HEK293 (cell line): ENCODE results near the gene PRM1.

Experiments
- CTCF ChIA-PET: fragments of 350-600 bp; formaldehyde crosslinking; extraction: SDS; loops from one replicate; lab custom pipeline; 2021; ENCODE audit warnings: antibody characterized with exemption; lab: Yijun Ruan, JAX
- POLR2A ChIA-PET: fragments of 300-600 bp; formaldehyde crosslinking; extraction: SDS; loops from one replicate; lab custom pipeline; 2020; ENCODE audit warnings: antibody characterized with exemption, inconsistent platforms; lab: Yijun Ruan, JAX
- H3K27ac ChIP-seq: fragments of 200-500 bp; sonication (Bioruptor generic); 2 replicates; pipeline ENCODE4 v1.5.1; 2014; ENCODE audit warnings: low read depth, low read length, control low read depth, inconsistent platforms; ENCODE audit errors: extremely low read depth
- H3K36me3 ChIP-seq, 2 experiments: fragments of 200-500 bp in 1 of 2; sonication (Bioruptor generic) in 1 of 2; 1 replicate in 1 of 2; 2 replicates in 1 of 2; pipeline ENCODE4 v1.5.1; 2014 to 2017; ENCODE audit warnings: inconsistent platforms in 2 of 2, low read length in 2 of 2; ENCODE audit not compliant: control insufficient read depth in 2 of 2, insufficient read depth in 1 of 2
- H3K4me1 ChIP-seq: fragments of 200-500 bp; sonication (Bioruptor generic); 2 replicates; pipeline ENCODE4 v1.5.1; 2014; ENCODE audit warnings: mild to moderate bottlenecking, low read length, inconsistent platforms; ENCODE audit not compliant: control insufficient read depth, insufficient read depth
- H3K4me3 ChIP-seq: 2 replicates; pipeline ENCODE4 v1.5.1; 2011; ENCODE audit warnings: low read depth, mild to moderate bottlenecking, control low read depth, low read length, moderate library complexity
- H3K9me3 ChIP-seq: fragments of 200-500 bp; sonication (Bioruptor generic); 2 replicates; pipeline ENCODE4 v1.5.1; 2014; ENCODE audit warnings: low read depth, low read length, inconsistent platforms; ENCODE audit not compliant: control insufficient read depth, insufficient read depth
- GLIS2 ChIP-seq: fragments of 450-650 bp; formaldehyde crosslinking; IDR thresholded peaks from 2 replicates; pipeline ENCODE4 v1.5.1; 2016; ENCODE audit warnings: missing biosample characterization, missing genetic modification characterization
- OSR2 ChIP-seq: fragments of 450-650 bp; formaldehyde crosslinking; IDR thresholded peaks from 2 replicates; pipeline ENCODE4 v1.5.1; 2016; ENCODE audit warnings: missing biosample characterization, missing genetic modification characterization
- REPIN1 ChIP-seq: fragments of 450-650 bp; formaldehyde crosslinking; IDR thresholded peaks from 2 replicates; pipeline ENCODE4 v1.5.1; 2017; ENCODE audit warnings: missing biosample characterization, missing genetic modification characterization, low read depth
- SCRT1 ChIP-seq: fragments of 450-650 bp; formaldehyde crosslinking; IDR thresholded peaks from 2 replicates; pipeline ENCODE4 v1.5.1; 2016; ENCODE audit warnings: missing biosample characterization, missing genetic modification characterization, borderline replicate concordance
- ZBTB48 ChIP-seq: fragments of 450-650 bp; formaldehyde crosslinking; IDR thresholded peaks from 2 replicates; pipeline ENCODE4 v1.5.1; 2016; ENCODE audit warnings: missing biosample characterization, missing genetic modification characterization
- ZNF155 ChIP-seq: fragments of 450-650 bp; formaldehyde crosslinking; IDR thresholded peaks from 2 replicates; pipeline ENCODE4 v1.5.1; 2016; ENCODE audit warnings: missing biosample characterization, missing genetic modification characterization
- ZNF175 ChIP-seq: fragments of 450-650 bp; formaldehyde crosslinking; IDR thresholded peaks from 2 replicates; pipeline ENCODE4 v1.5.1; 2016; ENCODE audit warnings: missing biosample characterization, missing genetic modification characterization
- ZNF2 ChIP-seq: fragments of 450-650 bp; formaldehyde crosslinking; IDR thresholded peaks from 2 replicates; pipeline ENCODE4 v1.5.1; 2016; ENCODE audit warnings: missing biosample characterization, missing genetic modification characterization
- ZNF274 ChIP-seq, 2 experiments: fragments of 200-500 bp in 1 of 2; fragments of 450-650 bp in 1 of 2; sonication (Bioruptor generic) in 1 of 2; formaldehyde crosslinking in 1 of 2; IDR thresholded peaks; 2 replicates each; pipeline versions ENCODE4 v1.5.1 to v1.6.1; 2014 to 2016; ENCODE audit warnings: borderline replicate concordance in 1 of 2, inconsistent platforms in 1 of 2, low read length in 1 of 2, missing biosample characterization in 1 of 2, missing genetic modification characterization in 1 of 2
- ZNF366 ChIP-seq: fragments of 450-650 bp; formaldehyde crosslinking; conservative IDR thresholded peaks from 2 replicates; pipeline ENCODE4 v1.5.1; 2016; ENCODE audit warnings: missing biosample characterization, missing genetic modification characterization
- ZNF391 ChIP-seq: fragments of 450-650 bp; formaldehyde crosslinking; IDR thresholded peaks from 2 replicates; pipeline ENCODE4 v1.5.1; 2016; ENCODE audit warnings: low read depth, missing biosample characterization, missing genetic modification characterization, borderline replicate concordance
- ZNF416 ChIP-seq: fragments of 450-650 bp; formaldehyde crosslinking; IDR thresholded peaks from 2 replicates; pipeline ENCODE4 v1.5.1; 2016; ENCODE audit warnings: missing biosample characterization, missing genetic modification characterization
- ZNF521 ChIP-seq: fragments of 450-650 bp; formaldehyde crosslinking; IDR thresholded peaks from 2 replicates; pipeline ENCODE4 v1.5.1; 2017; ENCODE audit warnings: missing biosample characterization, mild to moderate bottlenecking, missing genetic modification characterization
- ZNF549 ChIP-seq: fragments of 450-650 bp; IDR thresholded peaks from 2 replicates; pipeline ENCODE4 v1.5.1; 2018; ENCODE audit warnings: missing biosample characterization, missing genetic modification characterization, mild to moderate bottlenecking, inconsistent platforms, moderate library complexity
- ZNF585B ChIP-seq: fragments of 450-650 bp; formaldehyde crosslinking; IDR thresholded peaks from 2 replicates; pipeline ENCODE4 v1.5.1; 2016; ENCODE audit warnings: missing biosample characterization, missing genetic modification characterization
- ZNF701 ChIP-seq: fragments of 450-650 bp; formaldehyde crosslinking; IDR thresholded peaks from 2 replicates; pipeline ENCODE4 v1.5.1; 2016; ENCODE audit warnings: missing biosample characterization, missing genetic modification characterization
- ZNF747 ChIP-seq: fragments of 450-650 bp; formaldehyde crosslinking; IDR thresholded peaks from 2 replicates; pipeline ENCODE4 v1.5.1; 2016; ENCODE audit warnings: missing biosample characterization, missing genetic modification characterization
- ZNF76 ChIP-seq: fragments of 450-650 bp; formaldehyde crosslinking; IDR thresholded peaks from 2 replicates; pipeline ENCODE4; 2016; ENCODE audit warnings: low read depth, missing biosample characterization, missing genetic modification characterization, borderline replicate concordance
- ZSCAN16 ChIP-seq: fragments of 450-650 bp; formaldehyde crosslinking; IDR thresholded peaks from 2 replicates; pipeline ENCODE4 v1.5.1; 2016; ENCODE audit warnings: missing biosample characterization, missing genetic modification characterization
- TF ChIP-seq, protein P1 (sequence below): fragments of 450-650 bp; formaldehyde crosslinking; IDR thresholded peaks from 2 replicates; pipeline ENCODE4 v1.5.1; 2017; ENCODE audit warnings: missing biosample characterization, missing genetic modification characterization
- TF ChIP-seq, protein P2 (sequence below): fragments of 450-650 bp; formaldehyde crosslinking; IDR thresholded peaks from 2 replicates; pipeline ENCODE4 v1.5.1; 2017; ENCODE audit warnings: missing biosample characterization, missing genetic modification characterization
- TF ChIP-seq, protein P3 (sequence below): fragments of 450-650 bp; formaldehyde crosslinking; IDR thresholded peaks from 2 replicates; pipeline ENCODE4 v1.5.1; 2016; ENCODE audit warnings: missing biosample characterization, missing genetic modification characterization
- TF ChIP-seq, protein P4 (sequence below): fragments of 450-650 bp; formaldehyde crosslinking; IDR thresholded peaks from 2 replicates; pipeline ENCODE4 v1.5.1; 2016; ENCODE audit warnings: missing biosample characterization, missing genetic modification characterization, borderline replicate concordance
- TF ChIP-seq, protein P5 (sequence below): fragments of 450-650 bp; formaldehyde crosslinking; IDR thresholded peaks from 2 replicates; pipeline ENCODE4 v1.5.1; 2016; ENCODE audit warnings: missing biosample characterization, missing genetic modification characterization, borderline replicate concordance

PRM1 gene

DNA sequence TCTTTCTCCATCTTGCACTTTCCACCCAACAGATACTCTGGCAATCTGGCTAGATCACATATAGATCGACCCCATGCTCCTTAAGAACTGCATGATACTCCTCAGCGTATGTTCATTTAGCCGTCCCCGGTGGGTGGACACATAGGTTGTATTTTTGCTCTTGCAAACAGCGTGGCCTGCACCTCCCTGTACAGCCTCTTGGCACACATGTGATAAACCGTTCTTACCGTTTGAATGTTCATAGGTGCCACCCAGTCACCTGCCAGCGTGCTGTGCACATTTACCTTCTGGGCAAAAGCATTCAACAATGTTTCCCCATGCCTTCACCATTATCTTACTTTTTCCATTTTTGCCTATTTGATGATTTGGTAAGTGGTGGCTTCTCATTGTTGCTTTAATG lies 18.2 kb downstream of the PRM1 start:
- H3K4me1 ChIP-seq: no peaks in the 10 kb centered on the region
- TF ChIP-seq ZNF2 (no peak), ZNF76 (tag by site-specific recombination) (no peak), ZNF416 (tag by site-specific recombination) (no peak), ZNF274 (IDR thresholded peaks at IDR 0.05; ENCODE audit: low read length) (no peak), ZNF274 (tag by site-specific recombination; IDR thresholded peaks at IDR 0.05; ENCODE audit: borderline replicate concordance) (no peak)
- H3K27ac ChIP-seq: no peak overlapping the region
- no peaks in the 10 kb centered on the region for H3K36me3 ChIP-seq
- H3K4me3 ChIP-seq: no peak overlapping the region
- no peaks in the 10 kb centered on the region for H3K9me3 ChIP-seq
- POLR2A ChIA-PET: no interaction called here
- CTCF ChIA-PET: no interaction called here

DNA sequence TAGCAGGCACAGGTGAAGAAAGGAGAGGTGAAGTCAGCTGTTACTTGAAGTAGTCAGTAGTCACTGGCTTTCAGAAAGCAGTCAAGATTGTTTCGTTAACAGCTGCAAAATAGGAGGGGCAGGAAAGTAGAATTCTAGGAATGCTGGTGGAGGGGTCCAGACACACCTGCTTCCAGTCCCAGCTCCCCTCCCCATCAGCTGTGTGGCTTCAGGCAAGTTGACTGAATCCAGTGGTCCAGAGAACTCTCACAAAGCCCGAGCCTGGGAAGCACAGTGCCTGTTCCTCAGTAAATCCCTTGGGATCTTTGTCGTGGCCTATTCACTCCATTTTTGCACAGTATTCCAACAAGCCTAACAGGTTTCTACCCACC lies 20.5 kb downstream of the PRM1 start:
- Histone ChIP-seq H3K4me3 (no peak overlapping the region), H3K27ac (no peak overlapping the region), H3K4me1 (peaks cover 5% of the 10 kb centered on the region; the same call in 1 of the 2 replicates), H3K36me3 (no peaks in the 10 kb centered on the region), H3K9me3 (no peaks in the 10 kb centered on the region)
- ChIA-PET POLR2A (interaction anchor here (0.6 to 1.1 kb wide), 2 partner anchors 31 to 85 kb away, joined by 3 to 7 read pairs; no protein-coding TSS in a partner anchor), CTCF (interaction anchor here (0.7 to 1.0 kb wide), 3 partner anchors 23 to 289 kb away, joined by 3 to 4 read pairs (median 3); no protein-coding TSS in a partner anchor)
- TF ChIP-seq, protein P1, sequence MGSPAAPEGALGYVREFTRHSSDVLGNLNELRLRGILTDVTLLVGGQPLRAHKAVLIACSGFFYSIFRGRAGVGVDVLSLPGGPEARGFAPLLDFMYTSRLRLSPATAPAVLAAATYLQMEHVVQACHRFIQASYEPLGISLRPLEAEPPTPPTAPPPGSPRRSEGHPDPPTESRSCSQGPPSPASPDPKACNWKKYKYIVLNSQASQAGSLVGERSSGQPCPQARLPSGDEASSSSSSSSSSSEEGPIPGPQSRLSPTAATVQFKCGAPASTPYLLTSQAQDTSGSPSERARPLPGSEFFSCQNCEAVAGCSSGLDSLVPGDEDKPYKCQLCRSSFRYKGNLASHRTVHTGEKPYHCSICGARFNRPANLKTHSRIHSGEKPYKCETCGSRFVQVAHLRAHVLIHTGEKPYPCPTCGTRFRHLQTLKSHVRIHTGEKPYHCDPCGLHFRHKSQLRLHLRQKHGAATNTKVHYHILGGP (tag by site-specific recombination): no peak
- TF ChIP-seq ZNF701 (tag by site-specific recombination) (no peak), ZNF585B (no peak), ZBTB48 (tag by site-specific recombination) (no peak), SCRT1 (tag by site-specific recombination) (no peak), ZNF549 (tag by site-specific recombination) (no peak), ZNF155 (no peak), ZNF391 (no peak), ZNF521 (no peak), ZNF366 (tag by site-specific recombination) (no peak), ZNF747 (tag by site-specific recombination) (no peak), ZNF175 (tag by site-specific recombination) (no peak), ZSCAN16 (no peak), REPIN1 (tag by site-specific recombination) (no peak), GLIS2 (tag by site-specific recombination) (no peak), OSR2 (tag by site-specific recombination) (no peak)
- TF ChIP-seq, protein P2, sequence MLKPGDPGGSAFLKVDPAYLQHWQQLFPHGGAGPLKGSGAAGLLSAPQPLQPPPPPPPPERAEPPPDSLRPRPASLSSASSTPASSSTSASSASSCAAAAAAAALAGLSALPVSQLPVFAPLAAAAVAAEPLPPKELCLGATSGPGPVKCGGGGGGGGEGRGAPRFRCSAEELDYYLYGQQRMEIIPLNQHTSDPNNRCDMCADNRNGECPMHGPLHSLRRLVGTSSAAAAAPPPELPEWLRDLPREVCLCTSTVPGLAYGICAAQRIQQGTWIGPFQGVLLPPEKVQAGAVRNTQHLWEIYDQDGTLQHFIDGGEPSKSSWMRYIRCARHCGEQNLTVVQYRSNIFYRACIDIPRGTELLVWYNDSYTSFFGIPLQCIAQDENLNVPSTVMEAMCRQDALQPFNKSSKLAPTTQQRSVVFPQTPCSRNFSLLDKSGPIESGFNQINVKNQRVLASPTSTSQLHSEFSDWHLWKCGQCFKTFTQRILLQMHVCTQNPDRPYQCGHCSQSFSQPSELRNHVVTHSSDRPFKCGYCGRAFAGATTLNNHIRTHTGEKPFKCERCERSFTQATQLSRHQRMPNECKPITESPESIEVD (tag by site-specific recombination): no peak
- TF ChIP-seq, protein P3, sequence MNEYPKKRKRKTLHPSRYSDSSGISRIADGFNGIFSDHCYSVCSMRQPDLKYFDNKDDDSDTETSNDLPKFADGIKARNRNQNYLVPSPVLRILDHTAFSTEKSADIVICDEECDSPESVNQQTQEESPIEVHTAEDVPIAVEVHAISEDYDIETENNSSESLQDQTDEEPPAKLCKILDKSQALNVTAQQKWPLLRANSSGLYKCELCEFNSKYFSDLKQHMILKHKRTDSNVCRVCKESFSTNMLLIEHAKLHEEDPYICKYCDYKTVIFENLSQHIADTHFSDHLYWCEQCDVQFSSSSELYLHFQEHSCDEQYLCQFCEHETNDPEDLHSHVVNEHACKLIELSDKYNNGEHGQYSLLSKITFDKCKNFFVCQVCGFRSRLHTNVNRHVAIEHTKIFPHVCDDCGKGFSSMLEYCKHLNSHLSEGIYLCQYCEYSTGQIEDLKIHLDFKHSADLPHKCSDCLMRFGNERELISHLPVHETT: no peak
- TF ChIP-seq, protein P4, sequence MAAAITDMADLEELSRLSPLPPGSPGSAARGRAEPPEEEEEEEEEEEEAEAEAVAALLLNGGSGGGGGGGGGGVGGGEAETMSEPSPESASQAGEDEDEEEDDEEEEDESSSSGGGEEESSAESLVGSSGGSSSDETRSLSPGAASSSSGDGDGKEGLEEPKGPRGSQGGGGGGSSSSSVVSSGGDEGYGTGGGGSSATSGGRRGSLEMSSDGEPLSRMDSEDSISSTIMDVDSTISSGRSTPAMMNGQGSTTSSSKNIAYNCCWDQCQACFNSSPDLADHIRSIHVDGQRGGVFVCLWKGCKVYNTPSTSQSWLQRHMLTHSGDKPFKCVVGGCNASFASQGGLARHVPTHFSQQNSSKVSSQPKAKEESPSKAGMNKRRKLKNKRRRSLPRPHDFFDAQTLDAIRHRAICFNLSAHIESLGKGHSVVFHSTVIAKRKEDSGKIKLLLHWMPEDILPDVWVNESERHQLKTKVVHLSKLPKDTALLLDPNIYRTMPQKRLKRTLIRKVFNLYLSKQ (tag by site-specific recombination): no peak
- TF ChIP-seq, protein P5, sequence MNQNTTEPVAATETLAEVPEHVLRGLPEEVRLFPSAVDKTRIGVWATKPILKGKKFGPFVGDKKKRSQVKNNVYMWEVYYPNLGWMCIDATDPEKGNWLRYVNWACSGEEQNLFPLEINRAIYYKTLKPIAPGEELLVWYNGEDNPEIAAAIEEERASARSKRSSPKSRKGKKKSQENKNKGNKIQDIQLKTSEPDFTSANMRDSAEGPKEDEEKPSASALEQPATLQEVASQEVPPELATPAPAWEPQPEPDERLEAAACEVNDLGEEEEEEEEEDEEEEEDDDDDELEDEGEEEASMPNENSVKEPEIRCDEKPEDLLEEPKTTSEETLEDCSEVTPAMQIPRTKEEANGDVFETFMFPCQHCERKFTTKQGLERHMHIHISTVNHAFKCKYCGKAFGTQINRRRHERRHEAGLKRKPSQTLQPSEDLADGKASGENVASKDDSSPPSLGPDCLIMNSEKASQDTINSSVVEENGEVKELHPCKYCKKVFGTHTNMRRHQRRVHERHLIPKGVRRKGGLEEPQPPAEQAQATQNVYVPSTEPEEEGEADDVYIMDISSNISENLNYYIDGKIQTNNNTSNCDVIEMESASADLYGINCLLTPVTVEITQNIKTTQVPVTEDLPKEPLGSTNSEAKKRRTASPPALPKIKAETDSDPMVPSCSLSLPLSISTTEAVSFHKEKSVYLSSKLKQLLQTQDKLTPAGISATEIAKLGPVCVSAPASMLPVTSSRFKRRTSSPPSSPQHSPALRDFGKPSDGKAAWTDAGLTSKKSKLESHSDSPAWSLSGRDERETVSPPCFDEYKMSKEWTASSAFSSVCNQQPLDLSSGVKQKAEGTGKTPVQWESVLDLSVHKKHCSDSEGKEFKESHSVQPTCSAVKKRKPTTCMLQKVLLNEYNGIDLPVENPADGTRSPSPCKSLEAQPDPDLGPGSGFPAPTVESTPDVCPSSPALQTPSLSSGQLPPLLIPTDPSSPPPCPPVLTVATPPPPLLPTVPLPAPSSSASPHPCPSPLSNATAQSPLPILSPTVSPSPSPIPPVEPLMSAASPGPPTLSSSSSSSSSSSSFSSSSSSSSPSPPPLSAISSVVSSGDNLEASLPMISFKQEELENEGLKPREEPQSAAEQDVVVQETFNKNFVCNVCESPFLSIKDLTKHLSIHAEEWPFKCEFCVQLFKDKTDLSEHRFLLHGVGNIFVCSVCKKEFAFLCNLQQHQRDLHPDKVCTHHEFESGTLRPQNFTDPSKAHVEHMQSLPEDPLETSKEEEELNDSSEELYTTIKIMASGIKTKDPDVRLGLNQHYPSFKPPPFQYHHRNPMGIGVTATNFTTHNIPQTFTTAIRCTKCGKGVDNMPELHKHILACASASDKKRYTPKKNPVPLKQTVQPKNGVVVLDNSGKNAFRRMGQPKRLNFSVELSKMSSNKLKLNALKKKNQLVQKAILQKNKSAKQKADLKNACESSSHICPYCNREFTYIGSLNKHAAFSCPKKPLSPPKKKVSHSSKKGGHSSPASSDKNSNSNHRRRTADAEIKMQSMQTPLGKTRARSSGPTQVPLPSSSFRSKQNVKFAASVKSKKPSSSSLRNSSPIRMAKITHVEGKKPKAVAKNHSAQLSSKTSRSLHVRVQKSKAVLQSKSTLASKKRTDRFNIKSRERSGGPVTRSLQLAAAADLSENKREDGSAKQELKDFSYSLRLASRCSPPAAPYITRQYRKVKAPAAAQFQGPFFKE (tag by site-specific recombination): no peak
